Measurements from ENCODE around the gene LELP1.

LELP1 gene

DNA sequence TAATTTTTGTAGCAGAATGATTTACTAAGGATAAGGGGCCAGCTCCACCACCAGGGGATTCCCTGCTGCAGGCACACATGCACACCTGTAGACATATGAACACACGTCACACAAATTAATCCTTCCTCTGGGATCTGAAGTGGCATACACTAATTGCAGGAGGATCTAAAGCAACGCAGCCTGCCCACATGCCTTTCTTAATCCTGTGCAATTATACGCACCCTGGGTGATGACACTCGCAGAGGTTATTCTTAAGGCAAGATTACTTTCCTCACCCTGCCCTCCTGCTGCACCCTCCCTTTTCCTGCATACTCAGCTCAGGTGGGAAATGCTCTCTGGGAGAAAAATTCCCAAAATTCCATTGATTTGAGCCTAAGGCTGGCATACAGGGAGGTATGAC lies 48.8 kb downstream of the LELP1 start:
- Histone ChIP-seq H3K9ac (no peak overlapping the region), H3K36me3 (no peaks in the 10 kb centered on the region), H3K9me3 (replicated peaks in 1 of 11) (no peaks in the 10 kb centered on the region), H3K27ac (no peak overlapping the region; a peak in 1 of 22 replicates), H3K4me3 (no peak overlapping the region), H4K20me1 (no peaks in the 10 kb centered on the region), H3K4me1 (peaks cover 19 to 49% (median 41%) of the 10 kb centered on the region in 10 experiments), H3K4me2 (peak overlapping the region in 9 of 11 experiments; percentile 50 to 82 (median 73); a peak in 18 of 22 replicates), H3K27me3 (no peaks in the 10 kb centered on the region)
- no peak for TF ChIP-seq Cebpa-rat (IDR thresholded peaks at IDR 0.05)

- peak overlapping the region in 7 of 11 experiments; percentile 5 to 82 (median 52); a peak in 11 of 22 replicates for H3K4me2 ChIP-seq
- no peak overlapping the region for H3K9ac ChIP-seq
- no peaks in the 10 kb centered on the region for H4K20me1 ChIP-seq
- TF ChIP-seq Cebpa-rat (IDR thresholded peaks at IDR 0.05) = no peak
- H3K36me3 ChIP-seq = no peaks in the 10 kb centered on the region
- H3K27ac ChIP-seq = no peak overlapping the region
- H3K9me3 ChIP-seq (replicated peaks in 1 of 11) = no peaks in the 10 kb centered on the region
- H3K4me1 ChIP-seq = peaks cover 19 to 49% (median 41%) of the 10 kb centered on the region in 10 experiments
- no peaks in the 10 kb centered on the region for H3K27me3 ChIP-seq
- no peak overlapping the region for H3K4me3 ChIP-seq
These were observed 49.8 kb downstream of the LELP1 start for GRCh38 chr1:153253076-153253475.

DNA sequence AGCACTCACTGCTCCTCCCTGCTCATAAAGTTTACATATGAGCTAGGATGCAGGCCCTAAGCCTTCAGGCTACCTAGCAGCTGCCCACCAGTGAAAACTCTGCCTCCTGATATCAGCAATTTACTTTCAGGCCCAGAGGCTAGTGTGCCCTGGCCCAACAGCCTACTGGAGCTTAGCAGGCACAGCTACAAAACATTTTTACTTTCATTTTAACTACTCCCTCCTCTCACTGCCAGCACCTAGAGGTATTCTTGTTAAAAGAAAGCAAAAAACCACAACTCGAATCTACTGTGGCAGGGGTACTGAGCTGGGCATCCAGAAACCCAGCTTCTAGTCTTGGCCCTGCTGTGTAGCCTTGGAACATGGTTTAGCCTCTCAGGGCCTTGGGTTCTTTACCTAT lies 50.5 kb downstream of the LELP1 start:
- no peaks in the 10 kb centered on the region for H3K36me3 ChIP-seq
- H3K4me3 ChIP-seq = no peak overlapping the region
- H3K27ac ChIP-seq = no peak overlapping the region
- H4K20me1 ChIP-seq = no peaks in the 10 kb centered on the region
- peaks cover 19 to 49% (median 41%) of the 10 kb centered on the region in 10 experiments for H3K4me1 ChIP-seq
- no peak overlapping the region for H3K9ac ChIP-seq
- H3K27me3 ChIP-seq = peaks cover 0 to 3% (median 0%) of the 10 kb centered on the region in 11 experiments; a peak in 1 of 22 replicates
- H3K4me2 ChIP-seq = peak overlapping the region in 8 of 11 experiments; percentile 5 to 82 (median 48); a peak in 15 of 22 replicates
- TF ChIP-seq Cebpa-rat (IDR thresholded peaks at IDR 0.05) = no peak
- no peaks in the 10 kb centered on the region for H3K9me3 ChIP-seq (replicated peaks in 1 of 11)
